GM23248 (cell line): ENCODE data around the gene SMTNL2. TPM values are rescaled to one million over a fixed set of nuclear protein-coding genes. Genes with fewer than 3 reads are reported as not detected.

Experiments used
- DNase-seq: peaks from one replicate; pipeline ENCODE4 v3.0.0-alpha.2; 2015
- H2AFZ ChIP-seq: fragments of 200-600 bp; sonication (generic); 2 replicates; pipeline ENCODE4 v1.6.1; 2016; ENCODE audit warnings: antibody characterized with exemption
- H3F3A ChIP-seq: fragments of 200-600 bp; sonication (generic); 2 replicates; pipeline ENCODE4 v1.6.1; 2016; ENCODE audit warnings: mild to moderate bottlenecking, antibody characterized with exemption, mixed run types; ENCODE audit not compliant: insufficient read depth
- H3K27ac ChIP-seq: fragments of 200-600 bp; sonication (generic); 2 replicates; pipeline ENCODE4 v1.5.1; 2016; ENCODE audit warnings: mild to moderate bottlenecking
- H3K27me3 ChIP-seq: fragments of 200-600 bp; sonication (generic); replicated peaks from 2 replicates; pipeline ENCODE4 v1.6.1; 2016; ENCODE audit warnings: mild to moderate bottlenecking; ENCODE audit not compliant: insufficient read depth
- H3K36me3 ChIP-seq: fragments of 200-600 bp; sonication (generic); 2 replicates; pipeline ENCODE4 v1.6.1; 2016; ENCODE audit warnings: low read depth, mild to moderate bottlenecking
- H3K4me1 ChIP-seq: fragments of 200-600 bp; sonication (generic); 2 replicates; pipeline ENCODE4 v1.6.1; 2016; ENCODE audit warnings: mild to moderate bottlenecking; ENCODE audit not compliant: insufficient read depth
- H3K4me2 ChIP-seq: fragments of 200-600 bp; sonication (generic); one replicate; pipeline ENCODE4 v1.6.1; 2016; ENCODE audit warnings: mild to moderate bottlenecking; ENCODE audit not compliant: unreplicated experiment
- H3K4me3 ChIP-seq: fragments of 200-600 bp; sonication (generic); 2 replicates; pipeline ENCODE4 v1.5.1; 2016; ENCODE audit warnings: mild to moderate bottlenecking
- H3K79me2 ChIP-seq: fragments of 200-600 bp; sonication (generic); 2 replicates; pipeline ENCODE4 v1.6.1; 2016; ENCODE audit warnings: mild to moderate bottlenecking; ENCODE audit not compliant: insufficient read depth
- H3K9ac ChIP-seq: fragments of 200-600 bp; sonication (generic); 2 replicates; pipeline ENCODE4 v1.6.1; 2016; ENCODE audit warnings: mild to moderate bottlenecking
- H3K9me2 ChIP-seq: fragments of 200-600 bp; sonication (generic); 2 replicates; pipeline ENCODE4 v1.6.1; 2016; ENCODE audit warnings: mixed run types, mild to moderate bottlenecking, moderate library complexity; ENCODE audit not compliant: insufficient read depth
- H3K9me3 ChIP-seq: fragments of 200-600 bp; sonication (generic); one replicate; pipeline ENCODE4 v1.6.1; 2017; ENCODE audit warnings: low read depth
- H4K20me1 ChIP-seq: fragments of 200-600 bp; sonication (generic); 2 replicates; pipeline ENCODE4 v1.6.0; 2016; ENCODE audit not compliant: insufficient read depth
- EZH2 ChIP-seq: fragments of 200-600 bp; sonication (generic); IDR thresholded peaks from 2 replicates; pipeline ENCODE4 v1.6.1; 2018; ENCODE audit warnings: antibody characterized with exemption, mild to moderate bottlenecking; ENCODE audit not compliant: insufficient read depth, poor library complexity, severe bottlenecking
- EZH2phosphoT487 ChIP-seq: fragments of 200-600 bp; sonication (generic); IDR thresholded peaks from 2 replicates; pipeline ENCODE4 v1.6.1; 2018; ENCODE audit warnings: antibody characterized with exemption, moderate library complexity, mild to moderate bottlenecking, low read depth; ENCODE audit not compliant: insufficient read depth
- WGBS, 2 experiments: methylation state at CpG; one replicate each; pipeline ENCODE4 v1.1.6; 2015 to 2017; ENCODE audit warnings: low lambda C conversion rate in 2 of 2, low coverage in 1 of 2; ENCODE audit errors: missing lambda C conversion rate in 2 of 2; 5-methylcytosine and 5-hydroxymethylcytosine counted together
- in situ Hi-C: fragments of 300-500 bp; cut with MboI; formaldehyde crosslinking; loops from 2 replicates; pipeline ENCODE4 v1.15.0; 2020
- polyA plus RNA-seq: library from polyadenylated mRNA; unstranded; fragments of >200 nt; fragmentation: Nextera tagmentation; extraction: Ambion mirVana; gene quantifications from 2 replicates; pipeline ENCODE4 v1.2.1, GENCODE V29; 2016
- total RNA-seq: library from RNA; depleted of rRNA; stranded (reverse); fragments of >200 nt; shearing (Covaris generic); gene quantifications from 2 replicates; pipeline ENCODE4 v1.2.3, GENCODE V29; 2014

The SMTNL2 gene
- total and polyA plus RNA-seq, 2 experiments from 2014 or later: not detected

- H3K27me3 ChIP-seq: no peaks in the 10 kb centered on the region
- no peaks in the 10 kb centered on the region for H3K9me2 ChIP-seq
- peak overlapping the region; percentile 73 for H3K27ac ChIP-seq
- in situ Hi-C loops: no loop called here
- peaks cover 36% of the 10 kb centered on the region for H3K79me2 ChIP-seq
- peaks cover 17% of the 10 kb centered on the region; the same call in 1 of the 2 replicates for H3K36me3 ChIP-seq
- peak overlapping the region; percentile 99 for H2AFZ ChIP-seq
- WGBS, 2 experiments: 56 to 57% methylated on average over 17 of the region's 17 CpGs
- H3F3A ChIP-seq: no peaks in the 10 kb centered on the region
- no peak for DNase-seq
- 0 out of 2 replicates have a peak, but pooled peaks cover 2% of the 10 kb centered on the region for H3K4me1 ChIP-seq
- peak overlapping the region; percentile 89 for H3K9ac ChIP-seq
- peak overlapping the region; percentile 92 for H3K4me3 ChIP-seq
- peak overlapping the region; percentile 97 for H3K4me2 ChIP-seq
- no peaks in the 10 kb centered on the region for H3K9me3 ChIP-seq
- no peak for TF ChIP-seq EZH2
- no peak for TF ChIP-seq EZH2phosphoT487
- no peaks in the 10 kb centered on the region for H4K20me1 ChIP-seq
These were observed 28.2 kb upstream of the SMTNL2 start for GRCh38 chr17:4555873-4556759.

DNA sequence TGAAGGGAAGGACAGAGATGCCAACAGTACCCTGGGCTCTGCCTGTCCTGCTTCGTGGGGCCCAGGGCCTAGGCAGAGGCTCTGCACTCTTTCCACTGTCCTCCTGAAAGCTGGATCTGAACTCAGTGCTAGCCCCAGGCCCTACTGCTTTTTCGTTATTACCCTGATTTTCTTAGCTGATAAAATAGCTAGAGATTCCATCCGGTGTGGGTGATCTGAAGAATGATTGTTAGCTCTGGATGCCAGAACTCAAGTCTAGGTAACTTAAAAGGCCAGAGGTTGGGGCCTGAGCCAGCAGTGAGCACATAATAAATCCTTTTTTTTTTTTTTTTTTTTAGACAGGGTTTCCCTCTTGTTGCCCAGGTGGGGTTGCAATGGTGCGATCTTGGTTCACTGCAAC lies 27.3 kb upstream of the SMTNL2 start:
- TF ChIP-seq EZH2phosphoT487 (no peak), EZH2 (no peak)
- no peaks in the 10 kb centered on the region for H3F3A ChIP-seq
- H3K9ac ChIP-seq: no peak overlapping the region
- in situ Hi-C loops: no loop called here
- H3K27ac ChIP-seq: no peak overlapping the region
- 81 to 84% methylated on average over 4 of the region's 4 CpGs for WGBS, 2 experiments
- 0 out of 2 replicates have a peak, but pooled peaks cover 2% of the 10 kb centered on the region for H3K4me1 ChIP-seq
- no peaks in the 10 kb centered on the region for H3K27me3 ChIP-seq
- H3K4me3 ChIP-seq: no peak overlapping the region
- no peak for DNase-seq
- peaks cover 17% of the 10 kb centered on the region; the same call in 1 of the 2 replicates for H3K36me3 ChIP-seq
- no peaks in the 10 kb centered on the region for H3K9me2 ChIP-seq
- no peak overlapping the region for H2AFZ ChIP-seq
- no peaks in the 10 kb centered on the region for H3K9me3 ChIP-seq
- H3K4me2 ChIP-seq: no peak overlapping the region
- H4K20me1 ChIP-seq: no peaks in the 10 kb centered on the region
- peaks cover 35% of the 10 kb centered on the region for H3K79me2 ChIP-seq

- Histone ChIP-seq H3K4me3 (no peak overlapping the region), H3K9ac (no peak overlapping the region), H3K36me3 (peaks cover 9% of the 10 kb centered on the region; the same call in 1 of the 2 replicates), H3K27me3 (no peaks in the 10 kb centered on the region), H4K20me1 (no peaks in the 10 kb centered on the region), H3K27ac (no peak overlapping the region), H3K79me2 (peaks cover 27% of the 10 kb centered on the region), H3K4me2 (no peak overlapping the region), H3F3A (no peaks in the 10 kb centered on the region), H2AFZ (no peak overlapping the region), H3K9me3 (no peaks in the 10 kb centered on the region), H3K4me1 (0 out of 2 replicates have a peak, but pooled peaks cover 2% of the 10 kb centered on the region), H3K9me2 (no peaks in the 10 kb centered on the region)
- in situ Hi-C loops: no loop called here
- WGBS, 2 experiments: 73 to 79% methylated on average over 6 of the region's 6 CpGs
- no peak for DNase-seq
- TF ChIP-seq EZH2phosphoT487 (no peak), EZH2 (no peak)
These were observed 26.5 kb upstream of the SMTNL2 start for GRCh38 chr17:4557626-4558346.

DNA sequence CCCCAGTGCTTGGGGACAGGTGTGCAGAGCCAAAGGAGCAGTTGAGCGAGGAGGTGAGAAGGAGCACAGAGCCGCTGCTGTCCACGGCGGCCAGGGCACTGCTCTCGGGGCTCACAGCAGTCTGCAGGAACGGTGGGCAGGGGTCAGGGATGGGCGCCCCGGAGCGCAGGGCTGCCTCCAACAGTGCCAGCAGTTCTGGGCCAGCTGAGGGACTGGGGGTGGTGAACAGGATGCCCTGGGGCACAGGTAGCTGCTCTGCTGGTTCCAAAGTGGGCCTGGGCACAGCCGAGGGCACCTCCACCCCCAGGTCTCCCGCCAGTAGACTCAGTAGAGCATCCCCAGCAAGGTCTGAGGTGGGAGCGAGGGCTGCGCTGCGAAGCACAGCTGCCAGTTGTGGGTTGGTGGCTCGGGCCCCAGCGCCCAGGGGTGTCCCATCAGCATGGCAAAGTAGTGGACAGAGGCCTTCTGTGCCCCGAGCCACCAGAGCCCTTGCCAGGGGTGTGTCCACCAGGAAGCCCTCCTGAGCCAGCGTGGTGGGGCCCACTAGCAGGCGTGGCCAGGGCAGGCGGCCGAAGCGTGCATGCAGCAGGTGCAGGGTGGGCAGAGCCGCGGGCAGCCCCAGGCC lies 25.9 kb upstream of the SMTNL2 start:
- Histone ChIP-seq H3K4me2 (no peak overlapping the region), H3K36me3 (peaks cover 3% of the 10 kb centered on the region; the same call in 1 of the 2 replicates), H2AFZ (no peak overlapping the region), H3K27ac (no peak overlapping the region), H3K4me1 (0 out of 2 replicates have a peak, but pooled peaks cover 2% of the 10 kb centered on the region), H3K9me3 (no peaks in the 10 kb centered on the region), H3K9ac (no peak overlapping the region), H3K27me3 (no peaks in the 10 kb centered on the region), H4K20me1 (no peaks in the 10 kb centered on the region), H3K4me3 (no peak overlapping the region), H3F3A (no peaks in the 10 kb centered on the region), H3K79me2 (peaks cover 20% of the 10 kb centered on the region), H3K9me2 (no peaks in the 10 kb centered on the region)
- in situ Hi-C loops: no loop called here
- DNase-seq: no peak
- TF ChIP-seq EZH2phosphoT487 (no peak), EZH2 (no peak)
- WGBS, 2 experiments: 82 to 83% methylated on average over 22 to 24 of the region's 24 CpGs
